Astrocyte (in vitro differentiated cells and primary cell): ENCODE data around the gene FSD1L.

Experiments
- CTCF ChIP-seq: IDR thresholded peaks from 2 replicates; pipeline ENCODE4 v1.5.1; 2011; ENCODE audit warnings: low read depth, mild to moderate bottlenecking, inconsistent platforms, low read length, moderate library complexity; ENCODE audit not compliant: insufficient read depth
- EZH2 ChIP-seq: IDR thresholded peaks from 2 replicates; pipeline ENCODE4 v1.6.1; 2012; ENCODE audit warnings: mild to moderate bottlenecking, low read length, inconsistent platforms; ENCODE audit not compliant: insufficient read depth

GRCh38 chr9:105515811-105516413 lies 68.1 kb downstream of the FSD1L start:
- TF ChIP-seq CTCF (no peak), EZH2 (no peak)
